SK-N-SH treated with all-trans-retinoic acid at 6 μM for 48 hours (cell line): ENCODE results near the gene ATP5F1A.
"Not testable (repeated sequence)": the region's sequence is repeated elsewhere in the genome, so short reads cannot be mapped to it uniquely, and the experiment has no call there.

Source experiments
- ATAC-seq: fragments of 200-7000 bp; cut with Tn5 transposase; 3 replicates; pipeline ENCODE4 v1.9.1; 2020; ENCODE audit warnings: mild to moderate bottlenecking, moderate library complexity
- BACH2 ChIP-seq: fragments of 250-450 bp; sonication (Bioruptor Pico); IDR thresholded peaks from 2 replicates; pipeline ENCODE4 v1.9.0; 2021; ENCODE audit warnings: mild to moderate bottlenecking, borderline replicate concordance
- CSDC2 ChIP-seq: fragments of 250-450 bp; sonication (Bioruptor Pico); IDR thresholded peaks from 2 replicates; pipeline ENCODE4 v1.5.0; 2020; ENCODE audit warnings: mild to moderate bottlenecking, moderate library complexity
- ESRRG ChIP-seq: fragments of 250-450 bp; sonication (Bioruptor Pico); IDR thresholded peaks from 2 replicates; pipeline ENCODE4 v1.6.1; 2021; ENCODE audit warnings: mild to moderate bottlenecking
- GLIS3 ChIP-seq: fragments of 250-450 bp; sonication (Bioruptor Pico); IDR thresholded peaks from 2 replicates; pipeline ENCODE4 v1.5.0; 2020; ENCODE audit warnings: mild to moderate bottlenecking, moderate library complexity
- ISL1 ChIP-seq: fragments of 250-450 bp; sonication (Bioruptor Pico); IDR thresholded peaks from 2 replicates; pipeline ENCODE4 v2.1.2; 2022; ENCODE audit warnings: mild to moderate bottlenecking, moderate library complexity
- PPARA ChIP-seq: fragments of 250-450 bp; sonication (Bioruptor Pico); IDR thresholded peaks from 2 replicates; pipeline ENCODE4 v1.5.0; 2020; ENCODE audit warnings: mild to moderate bottlenecking, borderline replicate concordance
- RARB ChIP-seq: fragments of 250-450 bp; sonication (Bioruptor Pico); IDR thresholded peaks from 2 replicates; pipeline ENCODE4 v1.8.0; 2021; ENCODE audit warnings: mild to moderate bottlenecking, moderate library complexity
- SNAI2 ChIP-seq: fragments of 250-450 bp; sonication (Bioruptor Pico); IDR thresholded peaks from 2 replicates; pipeline ENCODE4 v1.5.0; 2020; ENCODE audit warnings: mild to moderate bottlenecking, moderate library complexity
- TCF4 ChIP-seq: fragments of 250-450 bp; sonication (Bioruptor Pico); IDR thresholded peaks from 2 replicates; pipeline ENCODE4 v1.8.0; 2021; ENCODE audit warnings: mild to moderate bottlenecking, moderate library complexity, borderline replicate concordance
- TOX ChIP-seq: fragments of 250-450 bp; sonication (Bioruptor Pico); IDR thresholded peaks from 2 replicates; pipeline ENCODE4 v1.8.0; 2021; ENCODE audit warnings: mild to moderate bottlenecking, moderate library complexity, borderline replicate concordance
- ZC3H10 ChIP-seq: fragments of 250-450 bp; sonication (Bioruptor Pico); IDR thresholded peaks from 2 replicates; pipeline ENCODE4 v1.5.1; 2021; ENCODE audit warnings: mild to moderate bottlenecking, moderate library complexity
- ZFP3 ChIP-seq: fragments of 250-450 bp; sonication (Bioruptor Pico); IDR thresholded peaks from 2 replicates; pipeline ENCODE4 v1.5.0; 2020; ENCODE audit warnings: mild to moderate bottlenecking, moderate library complexity
- ZFP30 ChIP-seq: fragments of 450-650 bp; formaldehyde crosslinking; IDR thresholded peaks from 2 replicates; pipeline ENCODE4 v1.5.0; 2022; ENCODE audit warnings: mild to moderate bottlenecking, moderate library complexity
- ZNF565 ChIP-seq: fragments of 450-650 bp; formaldehyde crosslinking; conservative IDR thresholded peaks from 2 replicates; pipeline ENCODE4 v1.5.0; 2020; ENCODE audit warnings: low read depth, mild to moderate bottlenecking, moderate library complexity
- ZNF70 ChIP-seq: fragments of 450-650 bp; formaldehyde crosslinking; IDR thresholded peaks from 2 replicates; pipeline ENCODE4 v1.5.0; 2020; ENCODE audit warnings: mild to moderate bottlenecking, moderate library complexity
- ZNF8 ChIP-seq: fragments of 450-650 bp; formaldehyde crosslinking; IDR thresholded peaks from 2 replicates; pipeline ENCODE4 v1.5.0; 2020; ENCODE audit warnings: mild to moderate bottlenecking, moderate library complexity
- TF ChIP-seq, protein P1 (sequence below): fragments of 250-450 bp; sonication (Bioruptor Pico); IDR thresholded peaks from 2 replicates; pipeline ENCODE4 v1.5.1; 2020; ENCODE audit warnings: low read depth, mild to moderate bottlenecking, moderate library complexity
- TF ChIP-seq, protein P2 (sequence below): fragments of 250-450 bp; sonication (Bioruptor Pico); IDR thresholded peaks from 2 replicates; pipeline ENCODE4 v1.8.0; 2020; ENCODE audit warnings: mild to moderate bottlenecking, moderate library complexity, borderline replicate concordance
- TF ChIP-seq, protein P3 (sequence below): fragments of 250-450 bp; sonication (Bioruptor Pico); IDR thresholded peaks from 2 replicates; pipeline ENCODE4 v1.5.0; 2020; ENCODE audit warnings: mild to moderate bottlenecking, moderate library complexity
- TF ChIP-seq, protein P4 (sequence below): fragments of 250-450 bp; sonication (Bioruptor Pico); IDR thresholded peaks from 2 replicates; pipeline ENCODE4 v1.5.1; 2021; ENCODE audit warnings: mild to moderate bottlenecking, moderate library complexity

Gene ATP5F1A

DNA sequence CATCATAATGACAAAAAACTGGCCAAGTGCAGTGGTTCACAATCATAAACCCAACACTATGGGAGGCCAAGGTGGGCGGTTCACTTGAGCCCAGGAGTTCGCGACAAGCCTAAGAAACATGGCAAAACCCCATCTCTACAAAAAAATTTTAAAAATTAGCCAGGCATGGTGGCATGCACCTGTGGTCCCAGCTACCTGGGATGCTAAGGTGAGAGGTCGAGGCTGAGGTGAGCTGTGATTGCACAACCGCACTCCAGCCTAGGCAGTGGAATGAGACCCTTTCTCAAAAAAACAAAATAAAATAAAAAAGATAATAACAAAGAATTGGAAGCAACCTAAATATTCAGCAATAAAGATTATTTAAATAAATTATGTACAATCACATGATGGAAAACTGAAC is 47.8 kb downstream of the ATP5F1A start:
- ATAC-seq, result no peak
- TF ChIP-seq, protein P1, sequence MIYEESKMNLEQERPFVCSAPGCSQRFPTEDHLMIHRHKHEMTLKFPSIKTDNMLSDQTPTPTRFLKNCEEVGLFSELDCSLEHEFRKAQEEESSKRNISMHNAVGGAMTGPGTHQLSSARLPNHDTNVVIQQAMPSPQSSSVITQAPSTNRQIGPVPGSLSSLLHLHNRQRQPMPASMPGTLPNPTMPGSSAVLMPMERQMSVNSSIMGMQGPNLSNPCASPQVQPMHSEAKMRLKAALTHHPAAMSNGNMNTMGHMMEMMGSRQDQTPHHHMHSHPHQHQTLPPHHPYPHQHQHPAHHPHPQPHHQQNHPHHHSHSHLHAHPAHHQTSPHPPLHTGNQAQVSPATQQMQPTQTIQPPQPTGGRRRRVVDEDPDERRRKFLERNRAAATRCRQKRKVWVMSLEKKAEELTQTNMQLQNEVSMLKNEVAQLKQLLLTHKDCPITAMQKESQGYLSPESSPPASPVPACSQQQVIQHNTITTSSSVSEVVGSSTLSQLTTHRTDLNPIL (CRISPR knock-in tag), result no peak
- TF ChIP-seq TOX (CRISPR knock-in tag) (no peak), ZFP3 (CRISPR knock-in tag) (no peak), SNAI2 (no peak), ZNF565 (CRISPR knock-in tag) (no peak), ZFP30 (no peak), GLIS3 (CRISPR knock-in tag) (no peak)
- TF ChIP-seq, protein P2, sequence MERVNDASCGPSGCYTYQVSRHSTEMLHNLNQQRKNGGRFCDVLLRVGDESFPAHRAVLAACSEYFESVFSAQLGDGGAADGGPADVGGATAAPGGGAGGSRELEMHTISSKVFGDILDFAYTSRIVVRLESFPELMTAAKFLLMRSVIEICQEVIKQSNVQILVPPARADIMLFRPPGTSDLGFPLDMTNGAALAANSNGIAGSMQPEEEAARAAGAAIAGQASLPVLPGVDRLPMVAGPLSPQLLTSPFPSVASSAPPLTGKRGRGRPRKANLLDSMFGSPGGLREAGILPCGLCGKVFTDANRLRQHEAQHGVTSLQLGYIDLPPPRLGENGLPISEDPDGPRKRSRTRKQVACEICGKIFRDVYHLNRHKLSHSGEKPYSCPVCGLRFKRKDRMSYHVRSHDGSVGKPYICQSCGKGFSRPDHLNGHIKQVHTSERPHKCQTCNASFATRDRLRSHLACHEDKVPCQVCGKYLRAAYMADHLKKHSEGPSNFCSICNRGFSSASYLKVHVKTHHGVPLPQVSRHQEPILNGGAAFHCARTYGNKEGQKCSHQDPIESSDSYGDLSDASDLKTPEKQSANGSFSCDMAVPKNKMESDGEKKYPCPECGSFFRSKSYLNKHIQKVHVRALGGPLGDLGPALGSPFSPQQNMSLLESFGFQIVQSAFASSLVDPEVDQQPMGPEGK (CRISPR knock-in tag), result no peak

DNA sequence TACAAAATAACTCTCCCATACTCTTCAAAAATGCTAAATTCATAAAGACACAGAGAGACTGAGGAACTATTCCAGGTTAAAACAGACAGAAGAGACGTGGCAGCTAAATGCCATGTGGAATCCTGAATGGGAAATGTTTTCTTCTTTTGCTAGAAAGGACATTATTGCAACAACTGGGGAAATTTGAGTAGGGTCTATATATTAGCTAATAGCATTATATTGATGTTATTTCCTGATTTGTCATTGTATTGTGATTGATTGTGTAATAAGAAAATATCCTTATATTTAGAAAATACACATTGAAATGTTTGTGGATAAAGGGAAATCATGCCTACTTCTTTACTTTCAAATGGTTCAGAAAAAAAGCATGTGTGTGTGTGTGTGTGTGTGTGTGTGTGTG is 49.5 kb downstream of the ATP5F1A start:
- TF ChIP-seq, protein P3, sequence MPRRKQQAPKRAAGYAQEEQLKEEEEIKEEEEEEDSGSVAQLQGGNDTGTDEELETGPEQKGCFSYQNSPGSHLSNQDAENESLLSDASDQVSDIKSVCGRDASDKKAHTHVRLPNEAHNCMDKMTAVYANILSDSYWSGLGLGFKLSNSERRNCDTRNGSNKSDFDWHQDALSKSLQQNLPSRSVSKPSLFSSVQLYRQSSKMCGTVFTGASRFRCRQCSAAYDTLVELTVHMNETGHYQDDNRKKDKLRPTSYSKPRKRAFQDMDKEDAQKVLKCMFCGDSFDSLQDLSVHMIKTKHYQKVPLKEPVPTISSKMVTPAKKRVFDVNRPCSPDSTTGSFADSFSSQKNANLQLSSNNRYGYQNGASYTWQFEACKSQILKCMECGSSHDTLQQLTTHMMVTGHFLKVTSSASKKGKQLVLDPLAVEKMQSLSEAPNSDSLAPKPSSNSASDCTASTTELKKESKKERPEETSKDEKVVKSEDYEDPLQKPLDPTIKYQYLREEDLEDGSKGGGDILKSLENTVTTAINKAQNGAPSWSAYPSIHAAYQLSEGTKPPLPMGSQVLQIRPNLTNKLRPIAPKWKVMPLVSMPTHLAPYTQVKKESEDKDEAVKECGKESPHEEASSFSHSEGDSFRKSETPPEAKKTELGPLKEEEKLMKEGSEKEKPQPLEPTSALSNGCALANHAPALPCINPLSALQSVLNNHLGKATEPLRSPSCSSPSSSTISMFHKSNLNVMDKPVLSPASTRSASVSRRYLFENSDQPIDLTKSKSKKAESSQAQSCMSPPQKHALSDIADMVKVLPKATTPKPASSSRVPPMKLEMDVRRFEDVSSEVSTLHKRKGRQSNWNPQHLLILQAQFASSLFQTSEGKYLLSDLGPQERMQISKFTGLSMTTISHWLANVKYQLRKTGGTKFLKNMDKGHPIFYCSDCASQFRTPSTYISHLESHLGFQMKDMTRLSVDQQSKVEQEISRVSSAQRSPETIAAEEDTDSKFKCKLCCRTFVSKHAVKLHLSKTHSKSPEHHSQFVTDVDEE (CRISPR knock-in tag), result no peak
- TF ChIP-seq BACH2 (CRISPR knock-in tag), result no peak
- TF ChIP-seq ZNF8 (CRISPR knock-in tag), result no peak
- no peak for TF ChIP-seq ESRRG (CRISPR knock-in tag)
- no peak for TF ChIP-seq ZC3H10 (CRISPR knock-in tag)
- no peak for TF ChIP-seq ZNF565 (CRISPR knock-in tag)
- TF ChIP-seq, protein P2 (CRISPR knock-in tag), result no peak
- no peak for TF ChIP-seq TCF4 (CRISPR knock-in tag)
- TF ChIP-seq ZFP3 (CRISPR knock-in tag), result no peak
- TF ChIP-seq SNAI2, result no peak
- TF ChIP-seq PPARA (CRISPR knock-in tag), result no peak
- no peak for TF ChIP-seq RARB (CRISPR knock-in tag)
- no peak for TF ChIP-seq ISL1 (CRISPR knock-in tag)
- TF ChIP-seq, protein P1 (CRISPR knock-in tag), result no peak
- no peak for TF ChIP-seq CSDC2 (CRISPR knock-in tag)
- no peak for TF ChIP-seq GLIS3 (CRISPR knock-in tag)
- no peak for ATAC-seq

DNA sequence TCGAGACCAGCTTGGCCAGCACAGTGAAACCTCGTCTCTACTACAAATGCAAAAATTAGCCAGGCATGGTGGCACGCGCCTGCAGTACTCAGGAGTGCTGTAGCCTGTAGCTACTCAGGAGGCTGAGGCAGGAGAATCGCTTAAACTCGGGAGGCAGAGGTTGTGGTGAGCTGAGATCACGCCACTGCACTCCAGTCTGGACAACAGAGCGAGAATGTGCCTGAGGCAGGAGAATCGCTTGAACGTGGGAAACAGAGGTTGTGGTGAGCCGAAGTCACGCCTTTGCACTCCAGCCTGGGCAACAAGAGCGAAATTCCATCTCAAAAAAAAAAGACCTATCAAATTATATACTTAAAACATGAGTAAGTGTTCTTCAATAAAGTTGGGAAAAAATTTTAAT is 50.7 kb downstream of the ATP5F1A start:
- ATAC-seq, result not testable (repeated sequence)

DNA sequence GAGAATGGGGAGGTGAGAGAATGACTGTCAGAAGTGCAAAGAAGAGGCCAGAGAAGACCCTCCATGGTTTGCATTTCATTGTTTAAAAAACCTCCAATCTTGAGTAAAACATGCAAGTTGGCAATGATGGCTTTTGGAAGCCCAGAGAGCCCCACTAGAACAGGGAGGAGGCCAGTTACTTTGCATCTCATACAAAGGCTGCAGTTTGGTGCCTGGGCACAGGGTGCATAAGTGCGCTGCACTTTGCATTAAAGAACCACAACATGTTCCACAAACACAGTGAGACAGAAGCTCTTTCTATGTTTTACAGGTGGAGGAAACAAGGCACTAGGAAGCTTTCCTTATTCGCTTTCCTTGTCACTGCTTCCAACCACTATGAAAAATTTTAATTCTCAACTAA is 51.4 kb downstream of the ATP5F1A start:
- no peak for ATAC-seq
- no peak for TF ChIP-seq ZNF8 (CRISPR knock-in tag)
- no peak for TF ChIP-seq TOX (CRISPR knock-in tag)
- no peak for TF ChIP-seq ZC3H10 (CRISPR knock-in tag)
- TF ChIP-seq BACH2 (CRISPR knock-in tag), result no peak
- TF ChIP-seq PPARA (CRISPR knock-in tag), result no peak
- TF ChIP-seq TCF4 (CRISPR knock-in tag), result no peak
- no peak for TF ChIP-seq CSDC2 (CRISPR knock-in tag)
- no peak for TF ChIP-seq ZNF565 (CRISPR knock-in tag)
- TF ChIP-seq, protein P4, sequence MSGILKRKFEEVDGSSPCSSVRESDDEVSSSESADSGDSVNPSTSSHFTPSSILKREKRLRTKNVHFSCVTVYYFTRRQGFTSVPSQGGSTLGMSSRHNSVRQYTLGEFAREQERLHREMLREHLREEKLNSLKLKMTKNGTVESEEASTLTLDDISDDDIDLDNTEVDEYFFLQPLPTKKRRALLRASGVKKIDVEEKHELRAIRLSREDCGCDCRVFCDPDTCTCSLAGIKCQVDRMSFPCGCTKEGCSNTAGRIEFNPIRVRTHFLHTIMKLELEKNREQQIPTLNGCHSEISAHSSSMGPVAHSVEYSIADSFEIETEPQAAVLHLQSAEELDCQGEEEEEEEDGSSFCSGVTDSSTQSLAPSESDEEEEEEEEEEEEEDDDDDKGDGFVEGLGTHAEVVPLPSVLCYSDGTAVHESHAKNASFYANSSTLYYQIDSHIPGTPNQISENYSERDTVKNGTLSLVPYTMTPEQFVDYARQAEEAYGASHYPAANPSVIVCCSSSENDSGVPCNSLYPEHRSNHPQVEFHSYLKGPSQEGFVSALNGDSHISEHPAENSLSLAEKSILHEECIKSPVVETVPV (CRISPR knock-in tag), result no peak
- no peak for TF ChIP-seq SNAI2
- TF ChIP-seq GLIS3 (CRISPR knock-in tag), result no peak
- TF ChIP-seq ESRRG (CRISPR knock-in tag), result no peak
- TF ChIP-seq, protein P1 (CRISPR knock-in tag), result no peak
- no peak for TF ChIP-seq ISL1 (CRISPR knock-in tag)
- no peak for TF ChIP-seq ZNF70 (CRISPR knock-in tag)
- TF ChIP-seq, protein P2 (CRISPR knock-in tag), result no peak
